Stimulated activated CD8-positive, alpha-beta memory T cell treated with anti-CD3 and anti-CD28 coated beads, Interleukin-12 subunit alpha, Interleukin-12 subunit beta, amount 100 ng/mL, for 24 hours (primary cell): ENCODE measurements around the gene LSS.

ENCODE experiments used
- DNase-seq: peaks from one replicate; pipeline ENCODE4 v3.0.0-alpha.2; 2020; ENCODE audit errors: extremely low read depth

Gene LSS

GRCh38 chr21:46168659-46169386, 59.8 kb downstream of the LSS start:
- no peak for DNase-seq

GRCh38 chr21:46168238-46168637, 60.3 kb downstream of the LSS start:
- DNase-seq = no peak

GRCh38 chr21:46165098-46165497, 63.5 kb downstream of the LSS start:
- DNase-seq = no peak

- DNase-seq = no peak
Observed at GRCh38 chr21:46163380-46163779, 65.2 kb downstream of the LSS start.

- DNase-seq = no peak
Observed at GRCh38 chr21:46161633-46162592, 66.7 kb downstream of the LSS start.

GRCh38 chr21:46160907-46161632, 67.5 kb downstream of the LSS start:
- no peak for DNase-seq

- DNase-seq = no peak
Observed at GRCh38 chr21:46160657-46160906, 68.0 kb downstream of the LSS start.

- DNase-seq = no peak
Observed at GRCh38 chr21:46159841-46160656, 68.5 kb downstream of the LSS start.

GRCh38 chr21:46159390-46159789, 69.2 kb downstream of the LSS start:
- DNase-seq = no peak

GRCh38 chr21:46158666-46159300, 69.8 kb downstream of the LSS start:
- no peak for DNase-seq

GRCh38 chr21:46157987-46158451, 70.6 kb downstream of the LSS start:
- DNase-seq = no peak

GRCh38 chr21:46157396-46157986, 71.1 kb downstream of the LSS start:
- no peak for DNase-seq

GRCh38 chr21:46156678-46157077, 71.9 kb downstream of the LSS start:
- no peak for DNase-seq

- no peak for DNase-seq
Observed at GRCh38 chr21:46156378-46156645, 72.3 kb downstream of the LSS start.

GRCh38 chr21:46155514-46156377, 72.8 kb downstream of the LSS start, which contains the start of gene FTCD:
Gene FTCD, minus strand, starts transcription at chr21:46155579. Its CDS starts 56 bp downstream, at chr21:46155523.
- DNase-seq = no peak

GRCh38 chr21:46154955-46155513, 73.5 kb downstream of the LSS start:
- DNase-seq = no peak

- no peak for DNase-seq
Observed at GRCh38 chr21:46154155-46154954, 74.2 kb downstream of the LSS start.

GRCh38 chr21:46153247-46154154, 75.1 kb downstream of the LSS start:
- no peak for DNase-seq
